GM08714 (cell line): ENCODE results near the gene RNF217.
"Not testable (repeated sequence)": the region's sequence is repeated elsewhere in the genome, so short reads cannot be mapped to it uniquely, and the experiment has no call there.

Experiments
- H3K4me3 ChIP-seq: fragments of 200-500 bp; sonication (Bioruptor generic); 2 replicates; pipeline ENCODE4 v1.5.1; 2014; ENCODE audit warnings: mild to moderate bottlenecking, low read length, inconsistent platforms
- ZNF274 ChIP-seq: IDR thresholded peaks from 2 replicates; pipeline ENCODE4 v1.6.1; 2012; ENCODE audit warnings: mild to moderate bottlenecking, low read depth, low read length

Gene RNF217, protein sequence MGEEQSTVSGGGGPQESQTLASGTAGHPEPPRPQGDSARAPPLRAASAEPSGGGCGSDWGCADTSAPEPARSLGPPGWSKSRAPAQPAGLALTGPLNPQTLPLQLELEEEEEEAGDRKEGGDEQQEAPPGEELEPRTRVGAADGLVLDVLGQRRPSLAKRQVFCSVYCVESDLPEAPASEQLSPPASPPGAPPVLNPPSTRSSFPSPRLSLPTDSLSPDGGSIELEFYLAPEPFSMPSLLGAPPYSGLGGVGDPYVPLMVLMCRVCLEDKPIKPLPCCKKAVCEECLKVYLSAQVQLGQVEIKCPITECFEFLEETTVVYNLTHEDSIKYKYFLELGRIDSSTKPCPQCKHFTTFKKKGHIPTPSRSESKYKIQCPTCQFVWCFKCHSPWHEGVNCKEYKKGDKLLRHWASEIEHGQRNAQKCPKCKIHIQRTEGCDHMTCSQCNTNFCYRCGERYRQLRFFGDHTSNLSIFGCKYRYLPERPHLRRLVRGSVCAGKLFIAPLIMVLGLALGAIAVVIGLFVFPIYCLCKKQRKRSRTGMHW

DNA sequence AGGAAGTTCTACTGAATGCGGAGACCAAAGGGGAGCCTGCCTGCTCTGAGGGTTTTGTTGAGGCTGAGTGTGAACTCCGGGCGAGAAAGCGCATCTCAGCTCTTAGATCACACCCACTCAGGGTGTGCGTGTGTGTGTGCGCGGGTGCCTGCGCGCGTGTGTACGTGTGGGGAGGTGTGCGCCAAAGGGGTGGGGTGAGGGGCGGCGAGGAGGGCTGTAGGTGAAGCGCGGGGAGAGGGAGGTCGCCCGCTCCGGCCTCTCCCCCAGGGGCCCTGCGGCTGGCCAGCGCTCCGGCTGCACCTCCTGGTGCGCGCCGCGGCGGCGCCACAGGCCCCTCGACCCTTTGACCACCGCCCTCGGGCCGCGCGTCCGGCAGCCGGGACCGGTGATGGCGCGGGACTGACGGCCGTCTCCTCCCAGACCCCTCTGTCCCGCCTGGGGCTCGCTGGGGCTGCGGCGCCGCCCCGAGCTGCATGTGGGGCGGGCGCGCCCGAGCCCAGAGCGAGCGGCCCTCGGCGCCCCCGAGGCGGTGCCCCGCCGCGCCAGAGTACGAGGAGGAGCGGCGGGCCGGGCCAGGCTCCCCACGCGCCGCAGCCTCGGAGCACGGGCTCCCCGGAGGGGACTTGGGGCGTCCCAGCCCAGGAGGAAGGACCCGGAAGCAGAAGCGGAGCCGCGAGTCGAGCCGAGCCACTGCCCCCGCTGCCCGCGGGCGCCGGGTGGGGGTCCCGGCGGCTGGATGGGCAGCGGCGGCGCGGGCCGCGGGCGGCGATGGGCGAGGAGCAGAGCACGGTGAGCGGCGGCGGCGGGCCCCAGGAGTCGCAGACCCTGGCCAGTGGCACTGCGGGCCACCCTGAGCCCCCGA is at the start of gene RNF217:
TSS of gene RNF217 (plus strand) at position 661 of the 862 bp plus-strand sequence. CDS start at position 769, 108 bp downstream.
- no peak for TF ChIP-seq ZNF274
- peak within 1 kb of the TSS; percentile 64 for H3K4me3 ChIP-seq

DNA sequence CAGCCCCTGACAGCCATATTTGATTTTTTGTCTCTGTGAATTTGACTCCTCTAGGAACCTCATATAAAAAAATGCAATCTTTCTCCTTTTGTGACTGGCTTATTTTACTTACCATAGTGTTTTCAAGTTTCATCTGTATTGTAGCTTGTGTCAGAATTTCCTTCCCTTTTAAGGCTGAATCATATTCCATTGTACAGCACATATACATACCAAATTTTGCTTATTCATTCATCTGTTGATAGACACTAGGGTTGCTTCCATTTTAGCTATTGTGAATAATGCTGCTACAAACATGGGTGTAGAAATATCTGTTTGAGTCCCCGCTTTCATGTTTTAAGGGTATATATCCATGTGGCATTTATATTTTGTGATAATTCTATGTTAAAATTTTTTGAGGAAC is 49.2 kb upstream of the RNF217 start:
- H3K4me3 ChIP-seq = no peak overlapping the region
- TF ChIP-seq ZNF274 = no peak

DNA sequence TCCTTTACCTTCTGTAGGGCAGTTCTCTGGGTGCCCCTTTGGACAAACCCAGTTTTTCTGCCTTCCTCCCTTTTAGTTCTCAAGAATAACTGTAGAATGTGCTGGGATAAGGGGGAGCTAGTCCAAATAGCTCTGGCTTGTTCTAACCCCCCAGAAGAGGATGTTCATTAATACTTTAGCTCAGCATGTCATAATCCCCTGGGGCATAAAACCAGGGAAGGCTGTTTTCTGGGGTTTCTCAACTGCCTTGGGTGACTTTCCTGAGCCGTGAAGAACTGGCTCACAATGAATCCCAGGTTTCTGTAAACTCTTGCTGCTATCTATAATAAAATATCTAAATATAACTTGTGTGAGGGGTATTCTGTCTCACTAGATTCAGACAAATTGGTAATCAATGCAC is 44.5 kb upstream of the RNF217 start:
- H3K4me3 ChIP-seq = no peak overlapping the region
- TF ChIP-seq ZNF274 = no peak

DNA sequence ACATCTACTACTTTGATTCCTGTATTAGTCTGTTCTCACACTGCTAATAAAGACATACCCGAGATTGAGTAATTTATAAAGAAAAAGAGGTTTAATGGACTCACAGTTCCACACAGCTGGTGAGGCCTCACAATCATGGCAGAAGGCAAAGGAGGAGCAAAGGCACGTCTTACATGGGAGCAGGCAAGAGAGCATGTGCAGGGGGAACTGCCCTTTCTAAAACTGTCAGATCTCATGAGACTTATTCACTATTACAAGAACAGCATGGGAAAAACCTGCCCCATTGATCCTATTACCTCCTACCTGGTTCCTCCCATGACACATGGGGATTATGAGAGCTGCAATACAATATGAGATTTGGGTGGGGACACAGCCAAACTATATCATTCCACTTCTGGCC is 42.5 kb upstream of the RNF217 start:
- not testable (repeated sequence) for H3K4me3 ChIP-seq

DNA sequence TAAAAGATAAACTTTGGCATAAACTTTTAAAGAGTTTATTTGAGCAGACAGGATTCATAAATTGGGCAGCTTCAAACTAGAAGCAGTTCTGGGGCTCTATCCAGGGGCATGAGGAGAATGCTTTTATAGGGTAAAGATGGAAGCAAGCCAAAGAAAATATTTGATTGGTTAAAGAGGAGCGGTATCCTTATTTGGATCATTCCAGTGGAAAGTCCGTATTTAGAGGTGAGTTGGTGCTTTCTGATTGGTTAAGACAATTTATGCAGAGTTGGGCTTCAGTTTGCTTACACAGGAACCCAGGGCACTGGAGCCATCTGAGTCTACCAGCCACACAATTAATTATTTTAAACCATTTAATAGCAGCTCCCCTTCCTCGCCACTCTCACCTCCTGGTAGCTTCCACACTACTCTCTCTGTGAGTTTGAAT is 37.9 kb upstream of the RNF217 start:
- TF ChIP-seq ZNF274 = no peak
- no peak overlapping the region for H3K4me3 ChIP-seq

DNA sequence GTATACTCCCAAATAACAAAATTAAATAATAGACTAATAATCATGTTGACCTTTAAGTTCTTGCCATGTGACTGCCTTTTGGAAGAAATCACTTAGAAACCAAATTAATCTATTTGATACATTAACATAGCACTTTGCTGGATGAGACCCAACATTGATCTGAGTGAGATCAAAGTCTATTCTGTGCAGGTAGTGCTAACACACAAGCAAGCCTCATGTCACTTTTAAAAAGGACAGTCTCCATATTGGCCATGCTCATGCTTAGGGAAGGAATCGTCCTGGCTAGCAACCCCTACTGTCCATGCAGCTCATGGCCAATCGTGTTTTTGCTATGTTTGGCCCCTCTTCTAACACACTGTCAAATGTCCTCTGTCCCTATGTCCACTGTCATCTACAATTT is 35.8 kb upstream of the RNF217 start:
- no peak for TF ChIP-seq ZNF274

DNA sequence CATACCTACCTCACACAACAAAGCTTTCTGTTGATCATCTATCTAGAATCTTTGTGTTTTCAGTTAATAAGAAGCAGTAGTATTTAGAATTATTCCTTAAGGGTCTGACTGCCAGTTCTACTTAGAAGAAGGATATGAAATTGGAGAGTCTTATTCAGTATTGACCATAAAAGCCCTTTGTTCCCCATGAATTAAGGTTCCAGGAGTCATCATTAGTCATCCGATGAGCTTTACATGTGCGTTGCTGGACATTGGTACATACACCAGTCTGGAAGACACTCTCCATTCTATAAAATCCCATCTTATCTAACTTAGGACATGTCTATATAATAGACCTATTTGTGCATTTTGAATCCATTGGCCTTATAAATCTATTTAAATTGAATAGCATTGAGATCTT is 34.4 kb upstream of the RNF217 start:
- no peak overlapping the region for H3K4me3 ChIP-seq
- TF ChIP-seq ZNF274 = no peak

More for the DNA sequence above, 35.8 kb upstream of the RNF217 start:
- no peak overlapping the region for H3K4me3 ChIP-seq

DNA sequence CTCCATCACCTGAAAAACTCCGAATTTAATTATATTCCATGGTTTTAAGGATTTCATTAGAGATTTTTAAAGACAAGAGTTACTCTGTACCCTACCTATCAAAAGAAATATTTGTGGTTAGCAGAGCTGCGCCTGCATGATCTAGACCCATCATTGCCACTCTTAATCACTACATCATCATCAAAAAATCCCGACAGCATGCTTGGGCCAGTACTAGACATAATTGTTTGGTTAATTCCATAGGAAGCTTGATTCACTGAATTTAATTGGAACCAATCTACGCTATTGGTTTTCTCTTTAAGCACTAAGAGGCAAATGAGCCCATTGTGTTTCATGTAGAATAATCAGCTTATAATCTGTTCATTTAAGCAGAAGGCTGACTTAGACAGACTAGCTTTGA is 33.4 kb upstream of the RNF217 start:
- no peak overlapping the region for H3K4me3 ChIP-seq

DNA sequence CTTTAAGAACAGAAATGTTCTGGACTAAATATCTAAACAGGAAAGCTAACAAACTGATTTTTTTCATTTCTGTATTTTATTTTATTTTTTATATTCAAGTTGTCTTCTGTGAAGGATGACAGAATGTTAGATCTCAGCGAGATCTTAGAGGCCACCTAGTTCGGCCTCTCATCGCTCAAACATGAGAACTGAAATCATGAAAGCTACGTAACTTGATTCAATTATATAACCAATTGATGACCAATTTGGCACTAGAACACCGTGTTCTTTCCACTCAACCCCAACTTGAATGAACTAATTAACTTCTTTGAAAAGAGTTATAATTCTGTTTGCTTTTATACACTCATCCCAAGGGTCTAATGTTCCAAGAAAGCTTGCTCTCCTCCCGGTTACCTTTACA is 24.6 kb upstream of the RNF217 start:
- TF ChIP-seq ZNF274 = no peak
- no peak overlapping the region for H3K4me3 ChIP-seq

More for the DNA sequence above, 33.4 kb upstream of the RNF217 start:
- no peak for TF ChIP-seq ZNF274

DNA sequence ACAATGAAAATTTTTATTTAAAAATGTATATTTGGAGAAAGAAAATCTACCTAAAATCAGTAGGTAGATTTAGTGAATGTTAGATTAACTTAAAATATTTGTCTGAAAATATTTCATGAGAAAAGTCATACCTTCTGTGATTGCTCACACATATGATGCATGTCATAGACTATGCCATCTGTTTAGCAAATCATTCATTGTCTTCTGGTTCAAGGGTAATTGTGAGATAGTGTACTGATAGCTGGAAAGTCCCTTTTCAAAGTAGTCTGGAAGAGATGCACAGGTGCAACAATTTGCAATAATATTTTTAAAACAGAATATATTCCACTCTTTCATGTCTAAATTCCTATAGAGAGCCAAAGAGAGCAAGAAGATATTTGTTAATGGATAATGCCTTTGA is 21.0 kb upstream of the RNF217 start:
- no peak for TF ChIP-seq ZNF274
- no peak overlapping the region for H3K4me3 ChIP-seq

DNA sequence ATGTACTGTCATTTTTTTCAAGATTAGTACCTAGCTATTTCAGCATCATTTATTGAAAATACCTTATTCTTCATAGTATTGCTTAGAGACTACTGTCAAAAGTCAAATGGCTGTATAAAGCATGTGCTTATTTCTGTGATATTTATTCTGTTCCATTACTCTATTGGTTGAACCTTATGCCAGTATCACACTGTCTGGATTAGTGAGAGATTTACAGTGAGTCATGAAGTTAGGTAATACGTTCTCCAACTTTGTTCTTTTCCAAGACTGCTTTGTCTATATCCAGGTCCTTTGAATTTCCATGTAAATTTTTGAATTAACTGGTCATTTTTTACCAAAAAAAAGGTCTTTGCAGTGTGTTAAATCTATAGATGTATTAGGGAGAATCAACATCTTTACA is 18.6 kb upstream of the RNF217 start:
- no peak overlapping the region for H3K4me3 ChIP-seq
- TF ChIP-seq ZNF274 = no peak

DNA sequence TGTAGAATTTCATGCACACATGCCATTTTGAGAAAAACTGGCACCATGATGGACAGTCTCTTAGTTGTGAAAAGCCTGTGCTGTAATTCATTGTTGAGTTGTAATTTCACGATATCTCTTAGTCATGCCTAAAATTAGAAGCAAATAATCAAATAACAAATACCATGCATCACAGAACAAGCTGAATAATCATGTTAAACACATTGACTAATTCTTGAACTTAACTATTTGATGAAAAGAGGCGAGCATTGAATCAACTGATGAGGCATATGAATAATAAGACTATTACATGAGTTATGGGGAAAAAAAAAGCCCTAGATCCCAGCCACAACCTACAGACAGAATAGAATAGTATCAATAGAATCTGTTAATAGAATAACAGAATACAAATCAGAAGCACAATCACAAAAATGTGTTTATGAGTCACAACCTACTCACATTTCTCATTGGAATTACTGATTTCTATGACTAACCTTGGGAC is 14.2 kb upstream of the RNF217 start:
- no peak for TF ChIP-seq ZNF274
- H3K4me3 ChIP-seq = no peak overlapping the region

DNA sequence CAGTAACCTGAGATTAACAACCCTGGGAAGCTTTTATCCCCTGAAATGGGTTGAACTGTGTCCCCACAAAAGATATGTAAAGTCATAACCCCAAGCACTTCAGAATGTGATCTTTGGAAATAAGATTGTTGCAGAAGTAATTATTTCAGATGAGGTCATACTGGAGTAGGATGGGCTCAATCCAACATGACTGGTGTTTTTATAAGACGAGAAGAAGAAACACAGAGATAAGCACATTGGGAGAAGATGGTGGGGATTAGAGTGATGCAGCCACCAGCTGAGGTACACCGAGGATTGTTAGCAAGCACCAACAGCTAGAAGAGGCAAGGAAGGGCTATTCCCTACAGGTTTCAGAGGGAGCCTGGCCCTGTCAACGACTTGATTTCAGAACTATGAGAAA is 12.5 kb upstream of the RNF217 start:
- no peak overlapping the region for H3K4me3 ChIP-seq
- no peak for TF ChIP-seq ZNF274

DNA sequence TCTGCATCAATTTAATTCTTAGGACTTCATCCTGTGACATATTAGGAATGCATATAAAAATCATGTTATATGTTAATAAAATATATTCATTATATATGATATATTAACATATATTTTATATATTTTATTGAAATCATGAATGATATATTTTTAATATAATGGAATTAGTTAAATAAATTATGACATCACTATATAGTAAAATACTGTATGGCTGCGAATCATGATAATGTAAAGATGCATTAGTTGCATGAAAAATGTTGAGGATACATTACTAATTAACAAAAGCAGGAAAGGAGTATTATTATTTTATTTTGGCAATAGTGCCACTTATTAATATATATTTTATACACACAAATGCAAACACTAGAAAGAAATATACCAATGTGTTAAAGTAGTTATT is 8.4 kb upstream of the RNF217 start:
- TF ChIP-seq ZNF274 = no peak
- no peak overlapping the region for H3K4me3 ChIP-seq
